ENCODE measurements around the gene RPL27. TPM values are rescaled to one million over a fixed set of nuclear protein-coding genes. Genes with fewer than 3 reads are reported as not detected.

The RPL27 gene
- total and polyA plus RNA-seq, 2 of the 4 experiments (the other 2 are of a cell fraction), result 1,595 to 2,806 TPM

DNA sequence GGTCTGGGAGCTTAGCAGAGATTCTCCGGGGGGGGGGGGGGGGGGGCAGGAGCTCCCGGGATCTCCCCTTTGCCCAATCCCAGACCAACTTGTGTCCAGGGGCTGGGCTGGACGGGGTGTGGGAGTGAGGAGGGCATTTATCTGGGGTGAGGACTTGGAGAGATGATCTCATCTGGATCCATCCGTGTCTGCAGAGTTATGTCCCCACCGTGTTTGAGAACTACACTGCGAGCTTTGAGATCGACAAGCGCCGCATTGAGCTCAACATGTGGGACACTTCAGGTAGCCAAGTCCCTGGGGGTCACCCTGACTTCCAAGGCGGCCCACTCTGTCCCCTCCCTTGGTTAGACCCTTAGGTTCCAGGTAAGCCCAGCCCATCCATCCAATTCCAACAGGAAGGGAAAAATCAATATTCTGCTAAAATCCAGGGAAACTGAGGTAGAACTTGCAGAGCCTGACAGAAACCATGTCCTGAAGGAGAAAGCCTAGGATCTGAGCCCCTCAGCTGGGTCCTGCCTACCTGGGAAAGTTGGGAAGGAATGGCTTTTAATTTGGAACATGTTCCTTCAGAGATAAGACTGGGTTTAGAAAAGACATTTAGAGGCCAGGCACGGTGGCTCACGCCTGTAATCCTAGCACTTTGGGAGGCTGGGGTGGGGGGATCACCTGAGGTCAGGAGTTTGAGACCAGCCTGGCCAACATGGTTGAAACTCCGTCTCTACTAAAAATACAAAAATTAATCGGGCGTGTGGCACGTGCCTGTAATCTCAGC, 27.7 kb downstream of the RPL27 start:
- H3K14ac ChIP-seq (replicated peaks; ENCODE audit: low read depth, low read length), result no peak overlapping the region
- no peak overlapping the region for H2BK5ac ChIP-seq (ENCODE audit: low read depth, low read length, poor library complexity, severe bottlenecking)
- no peak overlapping the region for H3K23ac ChIP-seq (ENCODE audit: low read depth, low read length)
- H3K79me1 ChIP-seq (ENCODE audit: low read depth in 1 of 2, low read length in 2 of 2), result peaks cover 0 to 9% of the 10 kb centered on the region in 2 experiments; a peak in 3 of 4 replicates
- peak overlapping the region; percentile 78 for H2AK9ac ChIP-seq (replicated peaks; ENCODE audit: low read depth, low read length, poor library complexity)
- H3K27ac ChIP-seq (ENCODE audit: insufficient read depth, low read length), result no peak overlapping the region
- H3K27me3 ChIP-seq (ENCODE audit: control insufficient read depth, insufficient read depth, low read length), result peaks cover 4% of the 10 kb centered on the region; the same call in 1 of the 2 replicates
- no peak overlapping the region for H2BK120ac ChIP-seq (ENCODE audit: low read depth, low read length)
- H3K4ac ChIP-seq (ENCODE audit: low read depth, low read length), result no peak overlapping the region
- no peak overlapping the region for H4K5ac ChIP-seq (ENCODE audit: low read depth, low read length)
- H2AFZ ChIP-seq (replicated peaks; ENCODE audit: low read length, poor library complexity), result no peak overlapping the region
- intact Hi-C loops (cut with micrococcal nuclease) (loop anchor here (2.0 kb wide), 1 partner anchor 313 kb away; no protein-coding TSS in a partner anchor), dilution Hi-C loops (cut with HindIII; ENCODE audit: low sequenced_read_pairs, unreplicated experiment) (no loop called here), in situ Hi-C loops (cut with MboI; ENCODE audit: low sequenced_read_pairs) (loop anchor here (5.0 kb wide), 1 partner anchor 146 kb away; the partner anchor contains the start of gene NBR1)
- H3K36me3 ChIP-seq (ENCODE audit: control insufficient read depth, insufficient read depth, low read length), result no peaks in the 10 kb centered on the region
- no peak overlapping the region for H3K4me2 ChIP-seq (ENCODE audit: low read depth, low read length)
- DNase-seq (no peak), ATAC-seq (ENCODE audit: low read depth) (no peak)
- 67% methylated on average over 10 of the region's 16 CpGs; no CpG with 5 or more reads in 1 of the 2 experiments for WGBS, 2 experiments (ENCODE audit: extremely low coverage in 2 of 2, insufficient read length in 1 of 2)
- H3K9me1 ChIP-seq (ENCODE audit: insufficient read depth, low read length), result no peaks in the 10 kb centered on the region; the same call in 1 of the 2 replicates
- no peaks in the 10 kb centered on the region for H3K9me3 ChIP-seq (ENCODE audit: control insufficient read depth, insufficient read depth, low read length)
- no peaks in the 10 kb centered on the region for H4K20me1 ChIP-seq (ENCODE audit: insufficient read depth, low read length)
- no peak overlapping the region for H2AK5ac ChIP-seq (ENCODE audit: low read depth, low read length)
- CTCF ChIA-PET, result no interaction called here
- no peak overlapping the region for H3K9ac ChIP-seq (ENCODE audit: low read depth, low read length)
- no peak overlapping the region for H2BK20ac ChIP-seq (ENCODE audit: low read depth, low read length)
- H4K91ac ChIP-seq (ENCODE audit: insufficient read depth, low read depth, low read length), result no peak overlapping the region
- POLR2A ChIA-PET (ENCODE audit: unreplicated experiment), result no interaction called here
- peaks cover 4% of the 10 kb centered on the region; the same call in 1 of the 2 replicates for H3K4me1 ChIP-seq (ENCODE audit: control insufficient read depth, insufficient read depth, low read length)
- no peak overlapping the region for H3K18ac ChIP-seq (ENCODE audit: low read depth, low read length)
- no peak overlapping the region for H2BK15ac ChIP-seq (ENCODE audit: low read depth, low read length)
- no peak overlapping the region for H3K4me3 ChIP-seq (ENCODE audit: insufficient read depth, low read depth, low read length)
- no peak overlapping the region for H3K56ac ChIP-seq (ENCODE audit: extremely low read depth, insufficient read depth, low read length)
- no TSS peak for BruUV-seq (replicated peaks)
- H4K8ac ChIP-seq (ENCODE audit: low read depth in 2 of 2, low read length in 2 of 2), result no peak overlapping the region
- TF ChIP-seq, protein P1, sequence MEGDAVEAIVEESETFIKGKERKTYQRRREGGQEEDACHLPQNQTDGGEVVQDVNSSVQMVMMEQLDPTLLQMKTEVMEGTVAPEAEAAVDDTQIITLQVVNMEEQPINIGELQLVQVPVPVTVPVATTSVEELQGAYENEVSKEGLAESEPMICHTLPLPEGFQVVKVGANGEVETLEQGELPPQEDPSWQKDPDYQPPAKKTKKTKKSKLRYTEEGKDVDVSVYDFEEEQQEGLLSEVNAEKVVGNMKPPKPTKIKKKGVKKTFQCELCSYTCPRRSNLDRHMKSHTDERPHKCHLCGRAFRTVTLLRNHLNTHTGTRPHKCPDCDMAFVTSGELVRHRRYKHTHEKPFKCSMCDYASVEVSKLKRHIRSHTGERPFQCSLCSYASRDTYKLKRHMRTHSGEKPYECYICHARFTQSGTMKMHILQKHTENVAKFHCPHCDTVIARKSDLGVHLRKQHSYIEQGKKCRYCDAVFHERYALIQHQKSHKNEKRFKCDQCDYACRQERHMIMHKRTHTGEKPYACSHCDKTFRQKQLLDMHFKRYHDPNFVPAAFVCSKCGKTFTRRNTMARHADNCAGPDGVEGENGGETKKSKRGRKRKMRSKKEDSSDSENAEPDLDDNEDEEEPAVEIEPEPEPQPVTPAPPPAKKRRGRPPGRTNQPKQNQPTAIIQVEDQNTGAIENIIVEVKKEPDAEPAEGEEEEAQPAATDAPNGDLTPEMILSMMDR (conservative IDR thresholded peaks at IDR 0.05; ENCODE audit: low read depth, low read length), result no peak
- TF ChIP-seq MAZ (IDR thresholded peaks at IDR 0.05; ENCODE audit: borderline replicate concordance, low read depth, low read length), result no peak
- no peak for TF ChIP-seq RCOR1 (IDR thresholded peaks at IDR 0.05; ENCODE audit: insufficient replicate concordance, low read length)
- TF ChIP-seq FOS (IDR thresholded peaks at IDR 0.05; ENCODE audit: low read depth, low read length), result no peak
- TF ChIP-seq CEBPB (IDR thresholded peaks at IDR 0.05; ENCODE audit: low read depth, low read length), result no peak
- no peak for TF ChIP-seq BHLHE40 (IDR thresholded peaks at IDR 0.05; ENCODE audit: low read depth, low read length)
- TF ChIP-seq, protein P2, sequence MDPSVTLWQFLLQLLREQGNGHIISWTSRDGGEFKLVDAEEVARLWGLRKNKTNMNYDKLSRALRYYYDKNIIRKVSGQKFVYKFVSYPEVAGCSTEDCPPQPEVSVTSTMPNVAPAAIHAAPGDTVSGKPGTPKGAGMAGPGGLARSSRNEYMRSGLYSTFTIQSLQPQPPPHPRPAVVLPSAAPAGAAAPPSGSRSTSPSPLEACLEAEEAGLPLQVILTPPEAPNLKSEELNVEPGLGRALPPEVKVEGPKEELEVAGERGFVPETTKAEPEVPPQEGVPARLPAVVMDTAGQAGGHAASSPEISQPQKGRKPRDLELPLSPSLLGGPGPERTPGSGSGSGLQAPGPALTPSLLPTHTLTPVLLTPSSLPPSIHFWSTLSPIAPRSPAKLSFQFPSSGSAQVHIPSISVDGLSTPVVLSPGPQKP (IDR thresholded peaks at IDR 0.05; ENCODE audit: borderline replicate concordance, low read depth, low read length), result no peak
- no peak for TF ChIP-seq MAFK (IDR thresholded peaks at IDR 0.05; ENCODE audit: low read depth, low read length)
- no peak for TF ChIP-seq CHD1 (IDR thresholded peaks at IDR 0.05; ENCODE audit: low read depth, low read length)
- no peak for TF ChIP-seq RAD21 (IDR thresholded peaks at IDR 0.05; ENCODE audit: low read length)
- TF ChIP-seq POLR2A (IDR thresholded peaks at IDR 0.05; ENCODE audit: low read depth, low read length), result no peak
- no peak for TF ChIP-seq RFX5 (IDR thresholded peaks at IDR 0.05; ENCODE audit: low read depth, low read length)
- TF ChIP-seq SMC3 (IDR thresholded peaks at IDR 0.05; ENCODE audit: low read depth, low read length), result no peak
- TF ChIP-seq USF2 (IDR thresholded peaks at IDR 0.05; ENCODE audit: low read depth, low read length), result no peak
- no peak for TF ChIP-seq NFE2L2 (IDR thresholded peaks at IDR 0.05; ENCODE audit: low read depth, low read length)

Measured in IMR-90 (cell line).